CD8-positive, alpha-beta memory T cell (primary cell): ENCODE results near the gene APOA1. TPM values are rescaled to one million over a fixed set of nuclear protein-coding genes. Genes with fewer than 3 reads are reported as not detected.

Experiments
- CTCF ChIA-PET: fragments of 350-600 bp; sonication (Branson Sonifier 250); formaldehyde crosslinking; loops from one replicate; lab custom pipeline; 2021; ENCODE audit warnings: antibody characterized with exemption; lab: Charles Lee
- POLR2A ChIA-PET: fragments of 350-600 bp; sonication (Branson Sonifier 250); formaldehyde crosslinking; loops from one replicate; lab custom pipeline; 2021; ENCODE audit warnings: antibody characterized with exemption; lab: Charles Lee
- DNase-seq, 5 donors: peaks; one replicate each; pipeline versions ENCODE4 v3.0.0 to v3.0.0-alpha.2; 2020 to 2022; ENCODE audit warnings: mixed read lengths in 1 of 5
- H3K27ac ChIP-seq: one replicate; pipeline ENCODE4 v1.7.0; 2013; ENCODE audit warnings: low read depth, mild to moderate bottlenecking, low read length, moderate library complexity
- H3K27me3 ChIP-seq: 2 replicates; pipeline ENCODE4 v1.7.0; 2013; ENCODE audit warnings: low read length, mild to moderate bottlenecking; ENCODE audit not compliant: insufficient read depth, poor library complexity, severe bottlenecking
- H3K36me3 ChIP-seq: 2 replicates; pipeline ENCODE4 v1.7.0; 2013; ENCODE audit warnings: mild to moderate bottlenecking, low read length, moderate library complexity; ENCODE audit not compliant: insufficient read depth
- H3K4me1 ChIP-seq: 2 replicates; pipeline ENCODE4 v1.7.0; 2013; ENCODE audit warnings: mild to moderate bottlenecking, low read length, moderate library complexity; ENCODE audit not compliant: insufficient read depth
- H3K4me3 ChIP-seq: 2 replicates; pipeline ENCODE4 v1.7.0; 2013; ENCODE audit warnings: mild to moderate bottlenecking, low read length
- H3K9me3 ChIP-seq: 2 replicates; pipeline ENCODE4 v1.7.0; 2013; ENCODE audit warnings: mild to moderate bottlenecking, low read length
- H3K27ac Mint-ChIP-seq, 8 donors: one replicate each; pipeline ENCODE4 v1.8.0; 2020 to 2021; ENCODE audit warnings: mixed read lengths in 8 of 8, mild to moderate bottlenecking in 6 of 8, inconsistent platforms in 3 of 8, moderate library complexity in 3 of 8
- H3K27me3 Mint-ChIP-seq, 2 donors: one replicate each; pipeline ENCODE4 v1.8.0; 2020 to 2021; ENCODE audit warnings: mixed read lengths in 2 of 2, mild to moderate bottlenecking in 1 of 2, moderate library complexity in 1 of 2
- H3K36me3 Mint-ChIP-seq, 3 donors: one replicate each; pipeline ENCODE4 v1.8.0; 2020 to 2021; ENCODE audit warnings: mixed read lengths in 3 of 3, inconsistent platforms in 1 of 3, mild to moderate bottlenecking in 1 of 3
- H3K4me1 Mint-ChIP-seq, 3 donors: one replicate each; pipeline ENCODE4 v1.8.0; 2020 to 2021; ENCODE audit warnings: mixed read lengths in 3 of 3, inconsistent platforms in 1 of 3, mild to moderate bottlenecking in 1 of 3
- H3K4me3 Mint-ChIP-seq, 7 donors: one replicate each; pipeline ENCODE4 v1.8.0; 2020 to 2021; ENCODE audit warnings: mixed read lengths in 7 of 7, mild to moderate bottlenecking in 6 of 7, moderate library complexity in 4 of 7, inconsistent platforms in 2 of 7
- H3K9me3 Mint-ChIP-seq, 5 donors: one replicate each; pipeline ENCODE4 v1.8.0; 2020 to 2022; ENCODE audit warnings: mixed read lengths in 5 of 5, mild to moderate bottlenecking in 3 of 5, moderate library complexity in 2 of 5, inconsistent platforms in 1 of 5
- polyA plus RNA-seq: library from polyadenylated mRNA; unstranded; fragments of 300-500 nt; fragmentation: Illumina TruSeq; gene quantifications from one replicate; pipeline ENCODE4 v1.2.3, GENCODE V29; 2021
- total RNA-seq, 2 experiments: library from RNA; stranded (reverse); gene quantifications; one replicate each; pipeline ENCODE4 v1.2.3, GENCODE V29; 2021

Gene APOA1
- total and polyA plus RNA-seq, 3 experiments from 2014 or later, result 0.33 to 0.48 TPM; not detected in 1

GRCh38 chr11:116828632-116829524, 8.5 kb downstream of the APOA1 start:
- H3K27me3 Mint-ChIP-seq, result peaks cover 0 to 1% of the 10 kb centered on the region in 2 donors
- POLR2A ChIA-PET, result no interaction called here
- no peak for DNase-seq

GRCh38 chr11:116827461-116827860, 10.0 kb downstream of the APOA1 start:
- Histone ChIP-seq H3K4me3 (no peak overlapping the region), H3K27me3 (no peaks in the 10 kb centered on the region), H3K9me3 (no peaks in the 10 kb centered on the region), H3K36me3 (no peaks in the 10 kb centered on the region), H3K4me1 (no peaks in the 10 kb centered on the region), H3K27ac (no peak overlapping the region)
- Mint-ChIP-seq H3K4me1 (no peaks in the 10 kb centered on the region), H3K27ac (no peak overlapping the region), H3K9me3 (no peaks in the 10 kb centered on the region), H3K4me3 (no peak overlapping the region), H3K36me3 (no peaks in the 10 kb centered on the region), H3K27me3 (peaks cover 0 to 1% of the 10 kb centered on the region in 2 donors)
- CTCF ChIA-PET, result interaction anchor here (1.0 kb wide), 1 partner anchor 9 kb away, joined by 3 read pairs; no protein-coding TSS in a partner anchor
- POLR2A ChIA-PET, result no interaction called here
- DNase-seq, result no peak

More at GRCh38 chr11:116828632-116829524, 8.5 kb downstream of the APOA1 start:
- Mint-ChIP-seq H3K36me3 (no peaks in the 10 kb centered on the region), H3K4me1 (no peaks in the 10 kb centered on the region), H3K4me3 (no peak overlapping the region), H3K9me3 (no peaks in the 10 kb centered on the region), H3K27ac (no peak overlapping the region)
- Histone ChIP-seq H3K9me3 (no peaks in the 10 kb centered on the region), H3K4me1 (no peaks in the 10 kb centered on the region), H3K36me3 (no peaks in the 10 kb centered on the region), H3K27me3 (no peaks in the 10 kb centered on the region), H3K4me3 (no peak overlapping the region), H3K27ac (no peak overlapping the region)
- CTCF ChIA-PET, result interaction anchor here (0.6 to 8.4 kb wide), 3 partner anchors 24 to 40 kb away, joined by 3 to 101 read pairs (median 3); partner anchors contain the start of genes APOA5 and ZPR1

DNA sequence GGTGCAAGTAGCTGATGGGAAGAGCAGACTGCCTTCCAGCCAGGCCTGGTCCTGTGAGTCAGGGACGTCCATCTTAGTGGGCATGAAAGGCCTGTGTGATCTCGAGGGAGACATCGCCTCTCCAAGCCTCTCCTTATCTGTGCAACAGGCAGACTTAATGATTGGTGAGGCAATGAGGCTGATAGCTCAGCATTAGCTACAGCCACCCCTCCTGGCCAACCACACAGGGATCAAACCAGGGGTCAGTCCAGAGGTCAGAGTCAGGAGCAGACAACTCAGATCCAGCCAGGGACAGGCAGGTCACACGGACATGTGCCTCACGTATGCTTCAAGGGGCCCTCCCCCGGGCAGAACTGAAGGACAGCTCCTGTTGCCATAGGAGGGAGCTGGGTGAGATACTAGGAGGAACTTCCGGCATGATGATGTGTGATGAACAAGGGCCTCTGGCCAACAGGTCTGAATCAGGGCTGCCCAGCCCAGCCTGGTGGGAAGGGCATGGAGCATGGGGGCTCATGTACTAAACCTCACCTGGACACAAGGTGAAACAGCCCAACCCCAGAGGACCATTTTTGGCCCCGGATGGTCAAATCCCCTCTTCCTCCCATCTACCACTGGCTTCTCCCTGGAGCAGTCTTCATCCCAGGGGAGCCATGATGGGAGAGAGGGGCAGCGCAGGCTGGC, 10.5 kb downstream of the APOA1 start:
- Mint-ChIP-seq H3K27me3 (peaks cover 0 to 1% of the 10 kb centered on the region in 2 donors), H3K4me3 (no peak overlapping the region), H3K27ac (no peak overlapping the region), H3K4me1 (no peaks in the 10 kb centered on the region), H3K36me3 (no peaks in the 10 kb centered on the region), H3K9me3 (no peaks in the 10 kb centered on the region)
- Histone ChIP-seq H3K36me3 (no peaks in the 10 kb centered on the region), H3K4me3 (no peak overlapping the region), H3K9me3 (no peaks in the 10 kb centered on the region), H3K27ac (no peak overlapping the region), H3K27me3 (no peaks in the 10 kb centered on the region), H3K4me1 (no peaks in the 10 kb centered on the region)
- ChIA-PET POLR2A (no interaction called here), CTCF (interaction anchor here (1.0 kb wide), 1 partner anchor 9 kb away, joined by 3 read pairs; no protein-coding TSS in a partner anchor)
- no peak for DNase-seq

- Histone ChIP-seq H3K27ac (no peak overlapping the region), H3K36me3 (no peaks in the 10 kb centered on the region), H3K27me3 (no peaks in the 10 kb centered on the region), H3K9me3 (no peaks in the 10 kb centered on the region), H3K4me1 (no peaks in the 10 kb centered on the region), H3K4me3 (no peak overlapping the region)
- POLR2A ChIA-PET, result interaction anchor here (0.5 kb wide), 1 partner anchor 11 kb away, joined by 3 read pairs; no protein-coding TSS in a partner anchor
- peaks cover 0 to under 1% of the 10 kb centered on the region in 2 donors for H3K27me3 Mint-ChIP-seq
- no peaks in the 10 kb centered on the region for H3K9me3 Mint-ChIP-seq
- peak overlapping the region in 1 of 8 donors; percentile 20 for H3K27ac Mint-ChIP-seq
- DNase-seq, result no peak
- H3K36me3 Mint-ChIP-seq, result no peaks in the 10 kb centered on the region
- H3K4me3 Mint-ChIP-seq, result no peak overlapping the region
- no peaks in the 10 kb centered on the region for H3K4me1 Mint-ChIP-seq
- CTCF ChIA-PET, result interaction anchor here (1.0 kb wide), 1 partner anchor 10 kb away, joined by 3 read pairs; no protein-coding TSS in a partner anchor
These were observed 11.3 kb downstream of the APOA1 start for GRCh38 chr11:116825854-116826750.

GRCh38 chr11:116825434-116825833, 12.0 kb downstream of the APOA1 start:
- Histone ChIP-seq H3K36me3 (no peaks in the 10 kb centered on the region), H3K4me3 (no peak overlapping the region), H3K4me1 (no peaks in the 10 kb centered on the region), H3K27me3 (no peaks in the 10 kb centered on the region), H3K27ac (no peak overlapping the region), H3K9me3 (no peaks in the 10 kb centered on the region)
- Mint-ChIP-seq H3K9me3 (no peaks in the 10 kb centered on the region), H3K4me3 (no peak overlapping the region), H3K4me1 (no peaks in the 10 kb centered on the region), H3K36me3 (no peaks in the 10 kb centered on the region), H3K27ac (peak overlapping the region in 1 of 8 donors; percentile 74), H3K27me3 (no peaks in the 10 kb centered on the region)
- ChIA-PET POLR2A (interaction anchor here (0.5 kb wide), 1 partner anchor 10 kb away, joined by 3 read pairs; no protein-coding TSS in a partner anchor), CTCF (interaction anchor here (1.0 kb wide), 1 partner anchor 11 kb away, joined by 3 read pairs; no protein-coding TSS in a partner anchor)
- DNase-seq, result no peak

GRCh38 chr11:116823031-116823843, 14.2 kb downstream of the APOA1 start, which contains the start of gene APOA4:
Gene APOA4 (minus strand): TSS chr11:116823304. CDS start chr11:116823191, 113 bp downstream.
- Mint-ChIP-seq H3K27me3 (no peaks in the 10 kb centered on the region), H3K9me3 (no peaks in the 10 kb centered on the region), H3K27ac (peak within 1 kb of the TSS in 2 of 8 donors; percentile 38 to 70), H3K36me3 (no peaks in the 10 kb centered on the region), H3K4me3 (no peak within 1 kb of the TSS), H3K4me1 (no peaks in the 10 kb centered on the region)
- H3K27ac ChIP-seq, result no peak within 1 kb of the TSS
- no peak for DNase-seq
- H3K4me1 ChIP-seq, result no peaks in the 10 kb centered on the region
- H3K36me3 ChIP-seq, result no peaks in the 10 kb centered on the region
- no peaks in the 10 kb centered on the region for H3K27me3 ChIP-seq
- no peak within 1 kb of the TSS for H3K4me3 ChIP-seq
- no peaks in the 10 kb centered on the region for H3K9me3 ChIP-seq
- ChIA-PET CTCF (interaction anchor here (1.1 to 4.3 kb wide), 2 partner anchors 10 to 13 kb away, joined by 3 to 21 read pairs; no protein-coding TSS in a partner anchor), POLR2A (interaction anchor here (0.6 kb wide), 1 partner anchor 53 kb away, joined by 3 read pairs; no protein-coding TSS in a partner anchor)
